Measurements from ENCODE around the gene LBR.

Gene LBR

GRCh38 chr1:225412321-225412720 lies 15.5 kb downstream of the LBR start:
- no peak for TF ChIP-seq CTCF (IDR thresholded peaks at IDR 0.05; ENCODE audit: extremely low read depth, missing control alignments)

GRCh38 chr1:225410036-225410435 lies 17.8 kb downstream of the LBR start:
- TF ChIP-seq CTCF (IDR thresholded peaks at IDR 0.05; ENCODE audit: extremely low read depth, missing control alignments), result no peak
- DNase-seq (ENCODE audit: low spot score), result no peak

More at GRCh38 chr1:225412321-225412720, 15.5 kb downstream of the LBR start:
- no peak for DNase-seq (ENCODE audit: low spot score)

- no peak for DNase-seq (ENCODE audit: low spot score)
- no peak for TF ChIP-seq CTCF (IDR thresholded peaks at IDR 0.05; ENCODE audit: extremely low read depth, missing control alignments)
Observed at GRCh38 chr1:225409051-225409450, 18.8 kb downstream of the LBR start.

- no peak for TF ChIP-seq CTCF (IDR thresholded peaks at IDR 0.05; ENCODE audit: extremely low read depth, missing control alignments)
- DNase-seq (ENCODE audit: low spot score), result no peak
Observed at GRCh38 chr1:225408249-225408648, 19.6 kb downstream of the LBR start.

- no peak for DNase-seq (ENCODE audit: low spot score)
Observed at GRCh38 chr1:225407755-225408154, 20.1 kb downstream of the LBR start.

GRCh38 chr1:225406976-225407725 lies 20.7 kb downstream of the LBR start:
- no peak for DNase-seq (ENCODE audit: low spot score)
- no peak for TF ChIP-seq CTCF (IDR thresholded peaks at IDR 0.05; ENCODE audit: extremely low read depth, missing control alignments)

More at GRCh38 chr1:225407755-225408154, 20.1 kb downstream of the LBR start:
- no peak for TF ChIP-seq CTCF (IDR thresholded peaks at IDR 0.05; ENCODE audit: extremely low read depth, missing control alignments)

- no peak for TF ChIP-seq CTCF (IDR thresholded peaks at IDR 0.05; ENCODE audit: extremely low read depth, missing control alignments)
Observed at GRCh38 chr1:225400968-225401367, 26.9 kb downstream of the LBR start.

More at GRCh38 chr1:225400968-225401367, 26.9 kb downstream of the LBR start:
- DNase-seq (ENCODE audit: low spot score), result no peak
